HEK293 (cell line): ENCODE data around the gene MXI1.

Source experiments
- CTCF ChIA-PET: fragments of 350-600 bp; formaldehyde crosslinking; extraction: SDS; loops from one replicate; lab custom pipeline; 2021; ENCODE audit warnings: antibody characterized with exemption; lab: Yijun Ruan, JAX
- POLR2A ChIA-PET: fragments of 300-600 bp; formaldehyde crosslinking; extraction: SDS; loops from one replicate; lab custom pipeline; 2020; ENCODE audit warnings: antibody characterized with exemption, inconsistent platforms; lab: Yijun Ruan, JAX
- H3K27ac ChIP-seq: fragments of 200-500 bp; sonication (Bioruptor generic); 2 replicates; pipeline ENCODE4 v1.5.1; 2014; ENCODE audit warnings: low read depth, low read length, control low read depth, inconsistent platforms; ENCODE audit errors: extremely low read depth
- H3K36me3 ChIP-seq, 2 experiments: fragments of 200-500 bp in 1 of 2; sonication (Bioruptor generic) in 1 of 2; 1 replicate in 1 of 2; 2 replicates in 1 of 2; pipeline ENCODE4 v1.5.1; 2014 to 2017; ENCODE audit warnings: inconsistent platforms in 2 of 2, low read length in 2 of 2; ENCODE audit not compliant: control insufficient read depth in 2 of 2, insufficient read depth in 1 of 2
- H3K4me1 ChIP-seq: fragments of 200-500 bp; sonication (Bioruptor generic); 2 replicates; pipeline ENCODE4 v1.5.1; 2014; ENCODE audit warnings: mild to moderate bottlenecking, low read length, inconsistent platforms; ENCODE audit not compliant: control insufficient read depth, insufficient read depth
- H3K4me3 ChIP-seq: 2 replicates; pipeline ENCODE4 v1.5.1; 2011; ENCODE audit warnings: low read depth, mild to moderate bottlenecking, control low read depth, low read length, moderate library complexity
- H3K9me3 ChIP-seq: fragments of 200-500 bp; sonication (Bioruptor generic); 2 replicates; pipeline ENCODE4 v1.5.1; 2014; ENCODE audit warnings: low read depth, low read length, inconsistent platforms; ENCODE audit not compliant: control insufficient read depth, insufficient read depth
- BCL11B ChIP-seq: fragments of 450-650 bp; formaldehyde crosslinking; IDR thresholded peaks from 2 replicates; pipeline ENCODE4 v1.5.1; 2016; ENCODE audit warnings: low read depth, missing biosample characterization, missing genetic modification characterization
- GLIS1 ChIP-seq: fragments of 450-650 bp; formaldehyde crosslinking; IDR thresholded peaks from 2 replicates; pipeline ENCODE4 v1.5.1; 2016; ENCODE audit warnings: missing biosample characterization, missing genetic modification characterization
- GLIS2 ChIP-seq: fragments of 450-650 bp; formaldehyde crosslinking; IDR thresholded peaks from 2 replicates; pipeline ENCODE4 v1.5.1; 2016; ENCODE audit warnings: missing biosample characterization, missing genetic modification characterization
- HOXA7 ChIP-seq: sonication (generic); formaldehyde crosslinking; IDR thresholded peaks from 2 replicates; pipeline ENCODE4 v1.8.1; 2022; ENCODE audit warnings: missing genetic modification reagents, borderline replicate concordance
- MZF1 ChIP-seq: fragments of 450-650 bp; formaldehyde crosslinking; IDR thresholded peaks from 2 replicates; pipeline ENCODE4 v1.5.1; 2017; ENCODE audit warnings: missing biosample characterization, missing genetic modification characterization, borderline replicate concordance
- RBAK ChIP-seq: fragments of 450-650 bp; formaldehyde crosslinking; IDR thresholded peaks from 2 replicates; pipeline ENCODE4 v1.5.1; 2016; ENCODE audit warnings: missing biosample characterization, missing genetic modification characterization
- SCRT2 ChIP-seq: fragments of 450-650 bp; formaldehyde crosslinking; IDR thresholded peaks from 2 replicates; pipeline ENCODE4 v1.5.1; 2016; ENCODE audit warnings: missing biosample characterization, missing genetic modification characterization
- WT1 ChIP-seq: fragments of 450-650 bp; formaldehyde crosslinking; IDR thresholded peaks from 2 replicates; pipeline ENCODE4 v1.5.1; 2016; ENCODE audit warnings: missing biosample characterization, missing genetic modification characterization
- ZBTB17 ChIP-seq: fragments of 450-650 bp; formaldehyde crosslinking; IDR thresholded peaks from 2 replicates; pipeline ENCODE4 v1.5.1; 2016; ENCODE audit warnings: missing biosample characterization, missing genetic modification characterization
- ZFP37 ChIP-seq: fragments of 450-650 bp; formaldehyde crosslinking; IDR thresholded peaks from 2 replicates; pipeline ENCODE4 v1.5.1; 2016; ENCODE audit warnings: missing biosample characterization, missing genetic modification characterization
- ZNF121 ChIP-seq: fragments of 450-650 bp; formaldehyde crosslinking; IDR thresholded peaks from 2 replicates; pipeline ENCODE4 v1.5.1; 2016; ENCODE audit warnings: missing biosample characterization, missing genetic modification characterization
- ZNF138 ChIP-seq: fragments of 450-650 bp; formaldehyde crosslinking; IDR thresholded peaks from 2 replicates; pipeline ENCODE4 v1.5.1; 2016; ENCODE audit warnings: missing biosample characterization, missing genetic modification characterization, borderline replicate concordance
- ZNF19 ChIP-seq: fragments of 450-650 bp; formaldehyde crosslinking; IDR thresholded peaks from 2 replicates; pipeline ENCODE4; 2016; ENCODE audit warnings: missing biosample characterization, missing genetic modification characterization, low read depth
- ZNF211 ChIP-seq: fragments of 450-650 bp; formaldehyde crosslinking; IDR thresholded peaks from 2 replicates; pipeline ENCODE4 v1.5.1; 2016; ENCODE audit warnings: low read depth, missing biosample characterization, missing genetic modification characterization
- ZNF341 ChIP-seq: fragments of 450-650 bp; formaldehyde crosslinking; IDR thresholded peaks from 2 replicates; pipeline ENCODE4; 2016; ENCODE audit warnings: low read depth, missing biosample characterization, missing genetic modification characterization
- ZNF37A ChIP-seq: fragments of 450-650 bp; IDR thresholded peaks from 2 replicates; pipeline ENCODE4 v1.5.1; 2018; ENCODE audit warnings: missing biosample characterization, missing genetic modification characterization
- ZNF433 ChIP-seq: fragments of 450-650 bp; formaldehyde crosslinking; IDR thresholded peaks from 2 replicates; pipeline ENCODE4 v1.5.1; 2016; ENCODE audit warnings: missing biosample characterization, missing genetic modification characterization, low read depth
- ZNF514 ChIP-seq: fragments of 450-650 bp; formaldehyde crosslinking; IDR thresholded peaks from 2 replicates; pipeline ENCODE4 v1.5.1; 2016; ENCODE audit warnings: missing biosample characterization, missing genetic modification characterization
- ZNF529 ChIP-seq: fragments of 450-650 bp; formaldehyde crosslinking; IDR thresholded peaks from 2 replicates; pipeline ENCODE4 v1.5.1; 2017; ENCODE audit warnings: missing genetic modification characterization, missing biosample characterization; ENCODE audit not compliant: insufficient replicate concordance
- ZNF626 ChIP-seq: fragments of 450-650 bp; sonication (Bioruptor Pico); formaldehyde crosslinking; IDR thresholded peaks from 2 replicates; pipeline ENCODE4 v1.5.1; 2018; ENCODE audit warnings: missing biosample characterization, missing genetic modification characterization, inconsistent platforms
- ZNF664 ChIP-seq: fragments of 450-650 bp; formaldehyde crosslinking; IDR thresholded peaks from 2 replicates; pipeline ENCODE4 v1.5.1; 2016; ENCODE audit warnings: missing biosample characterization, missing genetic modification characterization
- ZNF785 ChIP-seq: fragments of 450-650 bp; formaldehyde crosslinking; IDR thresholded peaks from 2 replicates; pipeline ENCODE4 v1.5.1; 2016; ENCODE audit warnings: missing biosample characterization, missing genetic modification characterization
- ZNF830 ChIP-seq: fragments of 450-650 bp; IDR thresholded peaks from 2 replicates; pipeline ENCODE4 v1.5.0; 2018; ENCODE audit warnings: missing biosample characterization, missing genetic modification characterization, low read depth, mild to moderate bottlenecking, moderate library complexity
- ZSCAN30 ChIP-seq: fragments of 450-650 bp; IDR thresholded peaks from 2 replicates; pipeline ENCODE4 v1.5.1; 2018; ENCODE audit warnings: missing biosample characterization, mild to moderate bottlenecking, missing genetic modification characterization, moderate library complexity
- TF ChIP-seq, protein P1 (sequence below): fragments of 450-650 bp; formaldehyde crosslinking; conservative IDR thresholded peaks from 2 replicates; pipeline ENCODE4 v1.5.1; 2016; ENCODE audit warnings: low read depth, missing biosample characterization, missing genetic modification characterization
- TF ChIP-seq, protein P2 (sequence below): fragments of 450-650 bp; formaldehyde crosslinking; IDR thresholded peaks from 2 replicates; pipeline ENCODE4 v1.5.1; 2017; ENCODE audit warnings: missing biosample characterization, missing genetic modification characterization

Gene MXI1

GRCh38 chr10:110168601-110169481, 38.6 kb upstream of the MXI1 start (continued):
- no peak for TF ChIP-seq ZNF785
- no peak for TF ChIP-seq ZNF138 (tag by site-specific recombination)
- no peak for TF ChIP-seq ZNF514 (tag by site-specific recombination)

- Histone ChIP-seq H3K36me3 (no peaks in the 10 kb centered on the region), H3K4me1 (no peaks in the 10 kb centered on the region), H3K4me3 (no peak overlapping the region), H3K9me3 (no peaks in the 10 kb centered on the region), H3K27ac (no peak overlapping the region)
- POLR2A ChIA-PET, result no interaction called here
- CTCF ChIA-PET, result no interaction called here
- TF ChIP-seq ZNF664 (tag by site-specific recombination) (no peak), RBAK (tag by site-specific recombination) (no peak), ZBTB17 (tag by site-specific recombination) (no peak), ZSCAN30 (tag by site-specific recombination) (no peak), ZNF529 (no peak), ZNF341 (tag by site-specific recombination) (no peak), ZNF626 (tag by site-specific recombination) (no peak), BCL11B (tag by site-specific recombination) (no peak), ZNF121 (tag by site-specific recombination) (no peak), ZNF211 (tag by site-specific recombination) (no peak), SCRT2 (tag by site-specific recombination) (no peak), HOXA7 (CRISPR knock-in tag) (no peak), MZF1 (tag by site-specific recombination) (no peak), WT1 (tag by site-specific recombination) (no peak)
Observed at GRCh38 chr10:110169586-110169985, 37.8 kb upstream of the MXI1 start.

- Histone ChIP-seq H3K27ac (no peak overlapping the region), H3K4me3 (no peak overlapping the region), H3K36me3 (no peaks in the 10 kb centered on the region), H3K9me3 (no peaks in the 10 kb centered on the region), H3K4me1 (no peaks in the 10 kb centered on the region)
- CTCF ChIA-PET, result no interaction called here
- POLR2A ChIA-PET, result no interaction called here
- TF ChIP-seq GLIS1 (tag by site-specific recombination), result peak; percentile 74
- TF ChIP-seq ZNF433 (tag by site-specific recombination), result no peak
- TF ChIP-seq GLIS2 (tag by site-specific recombination), result 0 out of 2 replicates have a peak, but pooled peaks have one; percentile 21
Observed at GRCh38 chr10:110170142-110170971, 37.0 kb upstream of the MXI1 start.

DNA sequence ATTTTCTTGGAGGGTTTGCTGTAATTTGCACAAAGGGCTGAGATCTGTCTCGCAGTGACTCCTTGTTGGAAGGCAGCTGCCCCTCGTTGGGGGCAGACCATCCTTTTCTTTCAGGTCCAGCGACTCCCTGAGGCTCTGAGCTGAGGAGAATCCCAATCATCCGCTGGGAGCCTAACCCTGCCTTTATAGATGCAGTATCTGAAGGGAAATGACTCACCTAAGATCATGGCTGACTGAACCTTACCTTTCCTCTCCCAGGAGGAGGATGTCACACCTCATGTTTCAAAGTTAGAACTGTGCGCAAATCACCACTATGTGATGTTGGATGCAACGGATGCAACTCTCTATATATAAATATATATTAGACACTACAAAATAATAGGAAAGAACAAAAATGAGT, 36.4 kb upstream of the MXI1 start:
- CTCF ChIA-PET, result no interaction called here
- no peak overlapping the region for H3K27ac ChIP-seq
- POLR2A ChIA-PET, result no interaction called here
- no peaks in the 10 kb centered on the region for H3K9me3 ChIP-seq
- H3K4me3 ChIP-seq, result no peak overlapping the region
- H3K4me1 ChIP-seq, result no peaks in the 10 kb centered on the region
- H3K36me3 ChIP-seq, result no peaks in the 10 kb centered on the region
- TF ChIP-seq ZNF37A (tag by site-specific recombination) (no peak), ZFP37 (no peak), ZNF19 (no peak), ZNF830 (tag by site-specific recombination) (no peak)
- TF ChIP-seq, protein P1, sequence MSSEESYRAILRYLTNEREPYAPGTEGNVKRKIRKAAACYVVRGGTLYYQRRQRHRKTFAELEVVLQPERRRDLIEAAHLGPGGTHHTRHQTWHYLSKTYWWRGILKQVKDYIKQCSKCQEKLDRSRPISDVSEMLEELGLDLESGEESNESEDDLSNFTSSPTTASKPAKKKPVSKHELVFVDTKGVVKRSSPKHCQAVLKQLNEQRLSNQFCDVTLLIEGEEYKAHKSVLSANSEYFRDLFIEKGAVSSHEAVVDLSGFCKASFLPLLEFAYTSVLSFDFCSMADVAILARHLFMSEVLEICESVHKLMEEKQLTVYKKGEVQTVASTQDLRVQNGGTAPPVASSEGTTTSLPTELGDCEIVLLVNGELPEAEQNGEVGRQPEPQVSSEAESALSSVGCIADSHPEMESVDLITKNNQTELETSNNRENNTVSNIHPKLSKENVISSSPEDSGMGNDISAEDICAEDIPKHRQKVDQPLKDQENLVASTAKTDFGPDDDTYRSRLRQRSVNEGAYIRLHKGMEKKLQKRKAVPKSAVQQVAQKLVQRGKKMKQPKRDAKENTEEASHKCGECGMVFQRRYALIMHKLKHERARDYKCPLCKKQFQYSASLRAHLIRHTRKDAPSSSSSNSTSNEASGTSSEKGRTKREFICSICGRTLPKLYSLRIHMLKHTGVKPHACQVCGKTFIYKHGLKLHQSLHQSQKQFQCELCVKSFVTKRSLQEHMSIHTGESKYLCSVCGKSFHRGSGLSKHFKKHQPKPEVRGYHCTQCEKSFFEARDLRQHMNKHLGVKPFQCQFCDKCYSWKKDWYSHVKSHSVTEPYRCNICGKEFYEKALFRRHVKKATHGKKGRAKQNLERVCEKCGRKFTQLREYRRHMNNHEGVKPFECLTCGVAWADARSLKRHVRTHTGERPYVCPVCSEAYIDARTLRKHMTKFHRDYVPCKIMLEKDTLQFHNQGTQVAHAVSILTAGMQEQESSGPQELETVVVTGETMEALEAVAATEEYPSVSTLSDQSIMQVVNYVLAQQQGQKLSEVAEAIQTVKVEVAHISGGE (tag by site-specific recombination), result no peak
- TF ChIP-seq, protein P2, sequence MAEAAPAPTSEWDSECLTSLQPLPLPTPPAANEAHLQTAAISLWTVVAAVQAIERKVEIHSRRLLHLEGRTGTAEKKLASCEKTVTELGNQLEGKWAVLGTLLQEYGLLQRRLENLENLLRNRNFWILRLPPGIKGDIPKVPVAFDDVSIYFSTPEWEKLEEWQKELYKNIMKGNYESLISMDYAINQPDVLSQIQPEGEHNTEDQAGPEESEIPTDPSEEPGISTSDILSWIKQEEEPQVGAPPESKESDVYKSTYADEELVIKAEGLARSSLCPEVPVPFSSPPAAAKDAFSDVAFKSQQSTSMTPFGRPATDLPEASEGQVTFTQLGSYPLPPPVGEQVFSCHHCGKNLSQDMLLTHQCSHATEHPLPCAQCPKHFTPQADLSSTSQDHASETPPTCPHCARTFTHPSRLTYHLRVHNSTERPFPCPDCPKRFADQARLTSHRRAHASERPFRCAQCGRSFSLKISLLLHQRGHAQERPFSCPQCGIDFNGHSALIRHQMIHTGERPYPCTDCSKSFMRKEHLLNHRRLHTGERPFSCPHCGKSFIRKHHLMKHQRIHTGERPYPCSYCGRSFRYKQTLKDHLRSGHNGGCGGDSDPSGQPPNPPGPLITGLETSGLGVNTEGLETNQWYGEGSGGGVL (tag by site-specific recombination), result no peak
